M059J (cell line): ENCODE data around the gene SLK. TPM values are rescaled to one million over a fixed set of nuclear protein-coding genes. Genes with fewer than 3 reads are reported as not detected.

Experiments
- DNase-seq: peaks from one replicate; pipeline ENCODE4 v3.0.0-alpha.2; 2012; ENCODE audit warnings: low read depth
- total RNA-seq: library from RNA; depleted of rRNA; stranded (reverse); fragments of >200 nt; shearing (Covaris generic); gene quantifications from 2 replicates; pipeline ENCODE4 v1.2.3, GENCODE V29; 2014; rRNA removed

SLK gene
- 18.7 and 22.1 TPM in 2 replicates for total RNA-seq

GRCh38 chr10:103966671-103967447 lies at the start of gene SLK:
Gene SLK (plus strand): TSS chr10:103967140. CDS start chr10:103967746, 606 bp downstream.
- peak; percentile 75 for DNase-seq

- DNase-seq = peak; percentile 18
These were observed 49.5 kb upstream of the SLK start for GRCh38 chr10:103917302-103918052.

- DNase-seq = peak; percentile 93
These were observed 48.7 kb upstream of the SLK start, which contains the start of gene STN1 for GRCh38 chr10:103918053-103918846. Gene STN1 (minus strand): TSS chr10:103918184. CDS start chr10:103917594, 590 bp downstream.

GRCh38 chr10:103919648-103920025 lies 47.3 kb upstream of the SLK start:
- no peak for DNase-seq

- DNase-seq = no peak
These were observed 45.7 kb upstream of the SLK start for GRCh38 chr10:103921248-103921647.

- no peak for DNase-seq
These were observed 45.2 kb upstream of the SLK start for GRCh38 chr10:103921750-103922195.

- no peak for DNase-seq
These were observed 44.3 kb upstream of the SLK start for GRCh38 chr10:103922659-103923058.

- DNase-seq = no peak
These were observed 43.4 kb upstream of the SLK start for GRCh38 chr10:103923502-103923901.

GRCh38 chr10:103925591-103925990 lies 41.3 kb upstream of the SLK start:
- no peak for DNase-seq

- no peak for DNase-seq
These were observed 40.1 kb upstream of the SLK start for GRCh38 chr10:103926722-103927319.

- no peak for DNase-seq
These were observed 38.2 kb upstream of the SLK start for GRCh38 chr10:103928784-103929183.

GRCh38 chr10:103929381-103929921 lies 37.5 kb upstream of the SLK start:
- DNase-seq = no peak

GRCh38 chr10:103930449-103930848 lies 36.5 kb upstream of the SLK start:
- no peak for DNase-seq

- no peak for DNase-seq
These were observed 36.1 kb upstream of the SLK start for GRCh38 chr10:103930881-103931280.

- DNase-seq = peak; percentile 20
These were observed 35.3 kb upstream of the SLK start for GRCh38 chr10:103931603-103932002.

GRCh38 chr10:103932271-103932670 lies 34.7 kb upstream of the SLK start:
- no peak for DNase-seq

GRCh38 chr10:103932971-103933370 lies 34.0 kb upstream of the SLK start:
- no peak for DNase-seq

GRCh38 chr10:103933557-103934121 lies 33.3 kb upstream of the SLK start:
- no peak for DNase-seq

GRCh38 chr10:103934308-103934707 lies 32.6 kb upstream of the SLK start:
- DNase-seq = no peak

GRCh38 chr10:103936022-103936421 lies 30.9 kb upstream of the SLK start:
- no peak for DNase-seq

- no peak for DNase-seq
These were observed 27.4 kb upstream of the SLK start for GRCh38 chr10:103939522-103939921.
